GM13977 (cell line): Measurements from ENCODE around the gene USP12.

Source experiments
- DNase-seq: peaks from one replicate; pipeline ENCODE4 v3.0.0; 2012; ENCODE audit warnings: low spot score
- in situ Hi-C: fragments of 300-500 bp; cut with MboI; formaldehyde crosslinking; loops from one replicate; pipeline ENCODE4 v1.12.0; 2022; ENCODE audit warnings: low sequenced_read_pairs, low pct_unique_long_range_greater_than_20kb, mixed read lengths, inconsistent platforms; ENCODE audit not compliant: unreplicated experiment
- TF ChIP-seq, protein P1 (sequence below): IDR thresholded peaks from 2 replicates; pipeline ENCODE4 v1.5.1; 2012; ENCODE audit warnings: mild to moderate bottlenecking, control low read depth; ENCODE audit not compliant: insufficient read depth; ENCODE audit errors: extremely low read depth, missing control alignments

Gene USP12

GRCh38 chr13:27036236-27036981, 135.2 kb downstream of the USP12 start:
- in situ Hi-C loops, result no loop called here
- no peak for DNase-seq
- TF ChIP-seq, protein P1, sequence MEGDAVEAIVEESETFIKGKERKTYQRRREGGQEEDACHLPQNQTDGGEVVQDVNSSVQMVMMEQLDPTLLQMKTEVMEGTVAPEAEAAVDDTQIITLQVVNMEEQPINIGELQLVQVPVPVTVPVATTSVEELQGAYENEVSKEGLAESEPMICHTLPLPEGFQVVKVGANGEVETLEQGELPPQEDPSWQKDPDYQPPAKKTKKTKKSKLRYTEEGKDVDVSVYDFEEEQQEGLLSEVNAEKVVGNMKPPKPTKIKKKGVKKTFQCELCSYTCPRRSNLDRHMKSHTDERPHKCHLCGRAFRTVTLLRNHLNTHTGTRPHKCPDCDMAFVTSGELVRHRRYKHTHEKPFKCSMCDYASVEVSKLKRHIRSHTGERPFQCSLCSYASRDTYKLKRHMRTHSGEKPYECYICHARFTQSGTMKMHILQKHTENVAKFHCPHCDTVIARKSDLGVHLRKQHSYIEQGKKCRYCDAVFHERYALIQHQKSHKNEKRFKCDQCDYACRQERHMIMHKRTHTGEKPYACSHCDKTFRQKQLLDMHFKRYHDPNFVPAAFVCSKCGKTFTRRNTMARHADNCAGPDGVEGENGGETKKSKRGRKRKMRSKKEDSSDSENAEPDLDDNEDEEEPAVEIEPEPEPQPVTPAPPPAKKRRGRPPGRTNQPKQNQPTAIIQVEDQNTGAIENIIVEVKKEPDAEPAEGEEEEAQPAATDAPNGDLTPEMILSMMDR, result no peak

DNA sequence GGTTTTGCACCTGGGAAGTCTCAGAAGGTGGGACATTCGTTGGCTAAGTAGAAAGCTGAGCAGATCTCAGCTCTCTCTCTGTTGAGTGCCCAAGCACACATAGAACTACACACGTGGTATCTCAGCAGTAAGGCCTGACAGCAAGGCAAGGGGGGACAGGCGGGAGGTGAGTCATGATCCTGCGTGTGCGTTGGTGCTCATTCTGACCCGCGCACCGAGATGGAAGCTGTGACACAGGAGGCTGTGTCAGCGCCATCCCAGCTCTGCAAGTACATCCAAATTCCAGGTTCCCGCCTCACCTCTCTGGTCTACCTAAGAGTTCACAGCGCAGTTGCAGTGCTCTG, 135.7 kb downstream of the USP12 start:
- TF ChIP-seq, protein P1, result no peak
- no peak for DNase-seq
- in situ Hi-C loops, result no loop called here

GRCh38 chr13:27034678-27035111, 136.9 kb downstream of the USP12 start:
- DNase-seq, result no peak
- in situ Hi-C loops, result no loop called here
- TF ChIP-seq, protein P1, result no peak

- in situ Hi-C loops, result no loop called here
- TF ChIP-seq, protein P1, result no peak
- no peak for DNase-seq
Measured at GRCh38 chr13:27028683-27029480, 142.7 kb downstream of the USP12 start.

DNA sequence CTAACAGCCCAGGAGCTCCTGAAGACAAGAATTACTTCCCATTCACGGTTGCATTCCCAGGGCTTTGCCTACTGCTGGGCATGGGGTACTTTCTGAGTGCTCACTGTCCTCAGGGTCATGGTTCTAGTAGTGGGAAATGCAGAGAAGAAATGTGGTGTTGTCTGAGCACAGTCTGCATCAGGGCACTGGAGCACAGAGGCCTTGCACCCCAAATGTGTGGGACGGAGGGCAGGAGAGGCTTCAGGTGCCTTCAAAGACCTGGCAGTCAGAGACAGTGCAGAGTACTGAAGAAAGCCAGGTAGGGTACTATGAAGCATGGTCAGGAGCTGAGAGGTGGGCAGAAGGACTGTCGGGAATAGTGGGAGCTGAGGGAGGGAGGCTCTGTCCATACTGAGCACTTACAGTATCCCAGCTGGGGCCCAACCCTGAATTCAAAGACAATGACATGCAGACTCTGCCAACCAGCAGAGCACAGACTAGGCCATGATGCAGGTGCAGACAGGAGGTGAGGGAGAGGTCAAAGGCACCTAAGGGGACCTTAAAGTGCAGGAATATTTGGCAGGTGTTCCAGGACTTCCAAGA, 144.4 kb downstream of the USP12 start:
- in situ Hi-C loops, result no loop called here
- TF ChIP-seq, protein P1, result no peak
- DNase-seq, result no peak

- in situ Hi-C loops, result no loop called here
- no peak for DNase-seq
- TF ChIP-seq, protein P1, result no peak
Measured at GRCh38 chr13:27026396-27026795, 145.2 kb downstream of the USP12 start.
